Fibroblast of skin of right quadriceps (primary cell): ENCODE results near the gene RBM18.

Source experiments
- DNase-seq: peaks from one replicate; pipeline ENCODE4 v3.0.0-alpha.2; 2013

The RBM18 gene

DNA sequence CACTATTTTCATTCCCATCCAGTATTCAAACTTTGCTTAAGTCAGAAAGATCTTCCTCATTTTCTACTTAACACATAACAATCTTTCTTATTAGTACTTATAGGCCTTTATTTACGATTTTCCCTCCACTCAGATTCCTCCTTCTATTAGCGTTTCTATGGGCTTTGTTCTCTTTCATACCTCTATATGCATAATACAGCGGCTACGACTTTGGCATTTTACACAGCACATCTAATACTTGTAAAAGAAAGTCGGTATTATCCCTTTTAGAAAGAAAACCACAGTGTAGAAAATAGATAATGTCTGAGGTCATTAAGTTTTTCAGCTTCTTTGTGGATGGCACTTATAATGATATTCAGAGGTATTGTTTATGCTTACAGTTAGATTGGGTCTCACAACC, 8.4 kb downstream of the RBM18 start:
- DNase-seq, result no peak

- DNase-seq, result no peak
Observed at GRCh38 chr9:122254761-122255160, 9.9 kb downstream of the RBM18 start.

- no peak for DNase-seq
Observed at GRCh38 chr9:122252796-122253195, 11.8 kb downstream of the RBM18 start.

DNA sequence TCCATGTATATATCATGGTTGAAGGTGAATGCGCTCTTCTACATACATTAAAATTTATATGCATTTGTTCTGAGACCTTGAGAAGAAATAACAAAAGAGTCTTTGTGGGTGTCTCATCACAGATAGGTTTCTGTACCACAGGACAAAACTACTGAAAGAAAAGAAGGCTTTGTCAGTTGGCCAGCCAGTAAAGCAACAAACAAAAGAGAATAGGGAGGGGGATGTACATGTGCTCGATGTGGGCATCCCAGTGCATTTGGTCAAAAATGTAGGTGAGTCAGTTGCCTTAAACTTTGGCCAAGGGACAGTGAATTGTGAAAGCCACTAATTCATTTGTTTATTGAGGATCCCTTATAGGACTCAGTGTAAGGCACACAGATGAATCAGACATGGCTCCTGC, 13.3 kb downstream of the RBM18 start:
- no peak for DNase-seq

DNA sequence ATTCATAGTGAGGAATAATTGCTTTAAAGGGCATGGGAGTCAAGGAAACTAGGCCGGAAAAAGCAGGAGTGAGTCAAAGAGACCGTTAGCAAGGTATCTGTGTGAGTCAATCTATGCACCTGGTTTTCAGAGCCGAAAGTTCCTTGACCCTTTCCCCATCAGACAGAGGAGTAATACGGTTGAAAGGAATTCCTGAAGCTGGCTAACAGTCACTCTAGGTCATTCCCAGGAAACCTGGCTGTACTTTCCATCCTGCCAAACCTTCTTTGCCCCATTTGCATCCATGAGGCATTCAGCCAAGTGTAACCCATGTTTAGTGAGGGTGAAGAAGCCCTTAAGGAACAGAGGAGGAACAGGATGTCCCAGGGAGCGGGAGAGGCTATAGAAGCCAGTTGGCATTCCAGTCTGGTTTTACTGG, 16.2 kb downstream of the RBM18 start:
- DNase-seq, result no peak

GRCh38 chr9:122246666-122247065, 18.0 kb downstream of the RBM18 start:
- DNase-seq, result no peak

- no peak for DNase-seq
Observed at GRCh38 chr9:122244349-122244748, 20.3 kb downstream of the RBM18 start.

GRCh38 chr9:122239722-122240121, 24.9 kb downstream of the RBM18 start:
- DNase-seq, result no peak

GRCh38 chr9:122236681-122237080, 28.0 kb downstream of the RBM18 start:
- no peak for DNase-seq

DNA sequence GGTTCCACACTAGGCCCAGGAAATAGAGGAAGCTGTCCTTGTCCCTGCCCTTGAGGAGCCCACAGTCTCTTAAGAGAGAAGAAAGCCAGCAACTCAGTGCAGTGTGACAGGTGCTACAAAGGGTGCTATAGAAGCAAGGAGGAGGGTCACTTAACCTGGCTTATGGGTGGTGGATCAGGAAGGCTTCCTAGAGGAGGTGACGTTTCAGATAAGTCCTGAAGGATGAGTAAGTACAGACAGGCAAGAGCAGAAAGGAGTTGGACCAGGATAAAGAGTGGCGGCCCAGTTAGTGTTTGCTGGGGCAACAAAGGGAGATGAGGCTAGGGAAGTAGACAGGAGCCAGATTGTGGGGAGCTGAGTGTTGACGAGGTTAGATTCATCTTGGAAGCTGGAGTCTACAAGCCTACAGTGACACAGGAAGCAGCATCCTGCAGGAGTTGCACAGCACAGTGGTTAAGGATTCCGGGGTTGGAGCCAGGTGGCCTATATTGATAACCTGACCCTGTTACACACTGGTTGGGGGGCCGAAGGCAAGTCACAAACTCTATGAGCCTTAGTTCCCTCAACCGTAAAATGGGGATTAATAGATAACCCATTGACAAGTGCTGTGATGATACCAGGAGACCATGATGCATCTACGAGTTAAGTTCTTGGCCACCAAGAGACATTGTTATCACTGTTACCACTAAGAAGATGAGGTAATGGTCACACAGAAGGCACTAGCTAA, 30.5 kb downstream of the RBM18 start:
- no peak for DNase-seq

- no peak for DNase-seq
Observed at GRCh38 chr9:122232796-122233306, 31.8 kb downstream of the RBM18 start.

- DNase-seq, result no peak
Observed at GRCh38 chr9:122229485-122229837, 35.2 kb downstream of the RBM18 start.

DNA sequence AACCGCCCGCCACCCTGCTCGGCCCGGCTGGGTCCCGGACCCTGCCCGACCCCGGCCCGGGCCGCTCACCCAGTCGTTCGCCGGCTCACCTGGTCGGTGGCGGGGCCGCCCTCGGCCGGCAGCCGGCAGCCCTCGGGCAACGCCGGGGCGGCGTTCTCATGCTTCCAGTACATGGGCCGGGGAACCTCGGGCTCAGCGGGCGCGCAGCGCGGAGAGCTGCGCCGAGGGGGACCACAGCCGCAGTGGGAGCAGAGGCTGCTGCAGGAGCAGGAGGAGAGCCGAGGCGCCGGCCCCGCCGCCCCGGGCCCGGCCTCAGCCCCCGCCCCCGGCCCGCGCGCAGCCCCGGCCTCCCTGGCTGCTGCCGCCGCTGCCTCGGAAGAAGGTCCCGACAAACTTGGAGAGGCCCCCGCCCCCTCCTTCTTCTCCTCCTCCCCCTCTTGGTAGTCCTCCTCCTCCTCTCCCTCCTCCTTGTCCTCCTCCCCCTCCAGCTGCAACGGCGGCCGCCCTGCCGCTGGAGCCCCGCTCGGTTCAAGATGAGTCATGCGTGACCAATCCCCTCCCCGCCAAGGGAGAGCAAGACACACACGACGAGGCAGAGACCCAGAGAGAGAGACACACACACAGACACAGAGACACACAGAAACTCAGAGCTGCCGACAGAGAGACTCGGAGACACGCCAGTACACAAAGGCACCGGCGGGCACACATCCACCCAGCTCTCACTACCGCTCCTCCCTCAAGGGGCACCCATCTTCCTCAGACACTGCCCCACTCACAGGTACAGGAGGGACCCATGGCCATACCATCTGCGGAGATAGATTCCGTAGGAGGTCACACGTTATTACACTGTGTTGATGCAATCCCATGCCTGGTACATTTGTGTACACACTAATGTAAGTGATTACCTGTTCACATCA, 35.8 kb downstream of the RBM18 start, which contains the start of gene LHX6:
LHX6 (minus strand) TSS at position 390 of the 917 bp plus-strand sequence; CDS start at position 173, 217 bp downstream.
- peak; percentile 34 for DNase-seq

DNA sequence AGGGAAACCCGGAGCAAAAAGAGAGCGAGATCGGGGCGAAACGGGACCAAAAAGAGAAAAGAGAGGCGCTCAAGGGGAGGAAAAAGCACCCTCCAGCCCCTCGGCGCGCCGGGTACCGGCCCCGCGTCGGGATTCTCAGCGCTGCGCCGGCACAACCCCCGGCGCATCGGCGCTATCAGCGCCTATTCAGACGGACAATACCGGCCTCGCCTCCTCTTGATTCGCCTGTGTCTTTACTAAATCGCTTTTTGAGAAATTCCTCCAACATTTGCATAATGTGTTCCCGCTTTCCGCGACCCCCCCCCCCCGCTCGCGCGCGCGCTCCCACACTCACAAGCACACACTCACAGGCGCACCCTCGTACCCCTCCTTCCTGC, 36.5 kb downstream of the RBM18 start:
- no peak for DNase-seq

DNA sequence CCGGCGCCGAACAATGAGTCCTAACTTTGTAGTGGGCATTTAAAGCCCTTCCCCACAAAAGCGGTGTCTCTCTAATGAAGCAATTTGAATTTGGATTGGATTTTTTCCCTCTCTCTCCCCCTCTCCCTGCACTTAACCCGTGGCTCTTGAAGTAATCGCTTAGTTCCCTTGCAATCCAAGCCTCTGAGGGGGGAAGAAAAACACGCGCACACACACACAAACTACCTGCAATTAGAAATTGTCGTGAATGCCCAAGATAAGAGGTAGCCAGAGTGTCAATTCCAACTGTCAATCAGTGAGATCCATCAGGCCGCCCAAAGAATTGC, 37.1 kb downstream of the RBM18 start:
- DNase-seq, result no peak

DNA sequence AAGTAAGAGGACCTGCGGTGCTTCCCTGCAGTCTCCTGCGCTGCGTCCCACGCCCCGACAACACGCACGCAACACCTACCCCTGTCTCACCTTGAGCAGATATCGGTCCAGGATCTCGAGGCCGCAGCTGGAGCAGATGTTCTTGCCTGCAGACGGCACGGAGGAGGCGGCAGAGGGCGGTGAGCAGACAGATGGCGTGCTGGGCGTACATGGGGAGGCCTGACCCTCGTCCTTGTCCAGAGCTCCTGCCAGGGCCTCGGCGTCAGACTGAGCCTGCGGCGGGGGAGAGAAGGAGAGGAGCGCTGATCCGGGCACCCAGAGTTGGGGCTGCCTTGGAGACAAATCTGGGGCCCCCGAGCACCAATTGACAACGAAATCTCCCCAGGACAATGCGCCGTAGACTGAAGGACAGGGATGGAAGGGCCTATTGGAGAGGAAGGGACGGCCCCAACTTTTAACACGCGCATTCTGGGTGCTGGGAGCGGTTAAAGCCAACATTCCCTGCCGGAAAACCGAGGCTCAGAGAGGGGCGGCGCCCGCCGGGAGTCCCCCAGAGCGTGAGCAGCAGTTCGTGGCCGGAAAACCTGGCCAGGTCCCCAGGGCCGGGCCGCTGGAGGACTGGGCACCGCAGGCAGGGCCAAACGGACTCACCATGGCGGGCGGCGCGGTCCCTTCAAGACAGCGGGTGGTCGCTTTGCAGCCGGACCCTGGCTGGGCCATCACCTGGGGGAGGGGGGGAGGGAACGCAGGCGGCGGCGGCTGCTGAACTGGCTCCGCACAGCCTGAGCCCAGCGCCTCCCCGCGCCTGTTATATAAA, 37.7 kb downstream of the RBM18 start:
- DNase-seq, result no peak

GRCh38 chr9:122226142-122226757, 38.4 kb downstream of the RBM18 start:
- no peak for DNase-seq

DNA sequence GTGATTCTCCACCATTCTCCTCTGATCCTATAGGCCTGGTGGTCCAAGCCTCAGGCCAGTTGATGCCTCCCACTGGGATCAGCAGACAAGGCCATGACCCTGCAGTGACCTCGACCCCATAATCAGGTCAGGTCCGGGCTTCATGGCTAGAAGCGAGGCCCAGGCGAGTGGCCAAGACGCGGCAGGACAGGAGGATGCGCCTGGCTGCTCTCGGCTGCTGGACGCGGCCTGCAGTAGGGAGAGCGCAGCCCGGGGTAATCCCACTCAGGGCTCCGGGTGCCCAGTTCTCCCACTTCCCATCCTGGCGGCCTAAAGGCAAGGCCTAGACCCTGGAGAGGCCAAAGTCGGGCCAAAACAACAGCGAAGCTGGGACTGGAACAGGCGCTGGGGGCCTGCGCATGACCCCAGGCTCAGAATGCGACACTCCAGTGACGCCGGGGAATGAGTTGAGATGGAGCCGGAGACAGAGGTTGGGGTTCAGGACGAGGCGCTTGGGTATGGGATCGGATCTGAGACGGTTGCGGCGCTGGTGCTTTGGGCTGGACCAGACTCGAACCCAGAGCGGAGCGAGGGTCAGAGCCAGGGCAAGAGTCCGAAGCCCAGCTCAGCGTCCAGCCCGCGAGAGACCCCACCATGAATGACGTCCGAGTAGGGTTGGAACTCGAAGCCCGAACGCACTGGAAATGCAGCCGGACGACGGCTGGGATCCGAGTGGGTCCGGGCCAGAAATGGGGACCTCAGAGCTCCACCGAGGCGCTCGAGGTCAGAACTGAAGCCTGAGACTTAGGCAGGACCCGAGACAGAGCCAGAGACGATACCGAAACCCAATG, 39.1 kb downstream of the RBM18 start:
- no peak for DNase-seq

DNA sequence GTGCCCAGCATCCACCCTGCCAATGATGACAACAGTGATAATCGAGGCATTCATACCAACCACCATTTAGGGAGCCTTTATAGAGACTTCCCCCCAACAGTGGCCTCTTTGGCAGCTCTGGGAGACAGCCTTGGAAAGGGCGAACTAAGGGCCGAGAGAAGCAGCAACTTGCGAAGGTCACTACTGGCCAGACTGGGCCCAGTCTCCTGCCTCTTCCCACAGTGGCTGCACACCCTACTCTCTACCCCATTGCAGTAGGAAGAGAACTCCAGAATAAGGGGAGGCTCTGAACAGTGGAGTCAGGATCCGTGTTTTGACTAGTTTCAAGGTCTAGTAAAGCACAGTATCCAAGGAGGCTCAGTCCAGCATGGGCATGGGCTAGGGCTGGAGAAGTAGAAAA, 41.2 kb downstream of the RBM18 start:
- no peak for DNase-seq

DNA sequence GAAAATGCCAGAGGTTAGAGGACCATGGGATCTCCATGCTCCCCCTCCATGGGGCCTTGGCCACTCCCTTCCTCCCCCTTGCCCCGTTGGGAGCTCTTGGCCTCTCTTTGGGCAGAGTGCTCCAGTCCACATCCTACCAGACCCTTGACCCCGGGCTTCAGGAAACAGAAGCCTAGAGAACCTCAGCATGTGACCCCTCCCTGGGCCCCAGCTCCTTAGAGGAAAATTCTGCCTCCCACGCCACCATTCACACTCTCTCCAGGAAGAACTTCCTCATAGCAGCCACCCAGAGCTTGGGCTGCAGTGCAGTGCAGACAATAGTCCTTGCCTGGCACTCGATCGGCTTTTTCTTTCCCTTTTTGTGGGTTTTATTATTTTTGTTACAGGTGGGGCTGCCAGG, 41.8 kb downstream of the RBM18 start:
- DNase-seq, result no peak

GRCh38 chr9:122221183-122221811, 43.3 kb downstream of the RBM18 start:
- DNase-seq, result no peak
